ENCODE data around the gene ANKRD33B. TPM values are rescaled to one million over a fixed set of nuclear protein-coding genes. Genes with fewer than 3 reads are reported as not detected.

ANKRD33B gene
- total and polyA plus RNA-seq, 9 of the 15 experiments (the other 6 are each of a cell fraction or from before 2014, with no cell fraction given), result 0.10 to 1.7 (median 0.40) TPM

DNA sequence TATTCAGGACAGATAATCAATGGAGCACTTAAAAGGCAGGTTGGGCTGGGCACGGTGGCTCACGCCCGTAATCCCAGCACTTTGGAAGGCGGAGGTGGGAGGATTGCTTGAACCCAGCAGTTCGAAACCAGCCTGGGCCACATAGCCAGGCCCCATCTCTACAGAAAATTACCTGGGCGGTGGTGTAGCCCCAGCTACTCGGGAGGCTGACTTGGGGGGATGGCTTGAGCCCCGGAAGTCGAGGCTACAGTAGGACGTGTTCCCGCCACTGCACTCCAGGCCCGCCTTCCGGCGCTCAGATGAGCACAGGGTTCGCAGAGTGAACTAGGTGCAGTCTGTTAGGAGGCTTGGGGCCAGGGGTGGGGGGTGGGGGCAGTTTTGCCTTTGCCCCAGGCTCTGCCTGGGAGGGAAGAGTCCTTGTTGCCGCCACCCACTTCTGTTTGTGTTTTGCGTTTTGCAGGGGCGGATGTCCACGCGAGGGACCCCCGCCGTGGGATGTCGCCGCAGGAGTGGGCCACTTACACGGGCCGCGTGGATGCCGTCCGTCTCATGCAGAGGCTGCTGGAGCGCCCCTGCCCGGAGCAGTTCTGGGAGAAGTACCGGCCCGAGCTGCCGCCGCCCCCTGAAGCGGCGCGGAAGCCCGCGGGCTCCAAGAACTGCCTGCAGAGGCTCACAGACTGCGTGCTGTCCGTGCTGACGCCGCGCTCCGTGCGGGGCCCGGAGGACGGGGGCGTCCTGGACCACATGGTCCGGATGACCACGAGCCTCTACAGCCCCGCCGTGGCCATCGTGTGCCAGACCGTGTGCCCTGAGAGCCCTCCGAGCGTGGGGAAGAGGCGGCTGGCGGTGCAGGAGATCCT lies 85.2 kb downstream of the ANKRD33B start (continued):
- TF ChIP-seq, protein P1, sequence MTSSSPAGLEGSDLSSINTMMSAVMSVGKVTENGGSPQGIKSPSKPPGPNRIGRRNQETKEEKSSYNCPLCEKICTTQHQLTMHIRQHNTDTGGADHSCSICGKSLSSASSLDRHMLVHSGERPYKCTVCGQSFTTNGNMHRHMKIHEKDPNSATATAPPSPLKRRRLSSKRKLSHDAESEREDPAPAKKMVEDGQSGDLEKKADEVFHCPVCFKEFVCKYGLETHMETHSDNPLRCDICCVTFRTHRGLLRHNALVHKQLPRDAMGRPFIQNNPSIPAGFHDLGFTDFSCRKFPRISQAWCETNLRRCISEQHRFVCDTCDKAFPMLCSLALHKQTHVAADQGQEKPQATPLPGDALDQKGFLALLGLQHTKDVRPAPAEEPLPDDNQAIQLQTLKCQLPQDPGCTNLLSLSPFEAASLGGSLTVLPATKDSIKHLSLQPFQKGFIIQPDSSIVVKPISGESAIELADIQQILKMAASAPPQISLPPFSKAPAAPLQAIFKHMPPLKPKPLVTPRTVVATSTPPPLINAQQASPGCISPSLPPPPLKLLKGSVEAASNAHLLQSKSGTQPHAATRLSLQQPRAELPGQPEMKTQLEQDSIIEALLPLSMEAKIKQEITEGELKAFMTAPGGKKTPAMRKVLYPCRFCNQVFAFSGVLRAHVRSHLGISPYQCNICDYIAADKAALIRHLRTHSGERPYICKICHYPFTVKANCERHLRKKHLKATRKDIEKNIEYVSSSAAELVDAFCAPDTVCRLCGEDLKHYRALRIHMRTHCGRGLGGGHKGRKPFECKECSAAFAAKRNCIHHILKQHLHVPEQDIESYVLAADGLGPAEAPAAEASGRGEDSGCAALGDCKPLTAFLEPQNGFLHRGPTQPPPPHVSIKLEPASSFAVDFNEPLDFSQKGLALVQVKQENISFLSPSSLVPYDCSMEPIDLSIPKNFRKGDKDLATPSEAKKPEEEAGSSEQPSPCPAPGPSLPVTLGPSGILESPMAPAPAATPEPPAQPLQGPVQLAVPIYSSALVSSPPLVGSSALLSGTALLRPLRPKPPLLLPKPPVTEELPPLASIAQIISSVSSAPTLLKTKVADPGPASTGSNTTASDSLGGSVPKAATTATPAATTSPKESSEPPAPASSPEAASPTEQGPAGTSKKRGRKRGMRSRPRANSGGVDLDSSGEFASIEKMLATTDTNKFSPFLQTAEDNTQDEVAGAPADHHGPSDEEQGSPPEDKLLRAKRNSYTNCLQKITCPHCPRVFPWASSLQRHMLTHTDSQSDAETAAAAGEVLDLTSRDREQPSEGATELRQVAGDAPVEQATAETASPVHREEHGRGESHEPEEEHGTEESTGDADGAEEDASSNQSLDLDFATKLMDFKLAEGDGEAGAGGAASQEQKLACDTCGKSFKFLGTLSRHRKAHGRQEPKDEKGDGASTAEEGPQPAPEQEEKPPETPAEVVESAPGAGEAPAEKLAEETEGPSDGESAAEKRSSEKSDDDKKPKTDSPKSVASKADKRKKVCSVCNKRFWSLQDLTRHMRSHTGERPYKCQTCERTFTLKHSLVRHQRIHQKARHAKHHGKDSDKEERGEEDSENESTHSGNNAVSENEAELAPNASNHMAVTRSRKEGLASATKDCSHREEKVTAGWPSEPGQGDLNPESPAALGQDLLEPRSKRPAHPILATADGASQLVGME (CRISPR knock-in tag; IDR thresholded peaks at IDR 0.05), result no peak
- TF ChIP-seq MCM3 (IDR thresholded peaks at IDR 0.05) (no peak), CHD1 (IDR thresholded peaks at IDR 0.05; ENCODE audit: low read length) (no peak), WHSC1 (IDR thresholded peaks at IDR 0.05; ENCODE audit: low read length) (no peak), BCOR (IDR thresholded peaks at IDR 0.05) (no peak)
- TF ChIP-seq, protein P2, sequence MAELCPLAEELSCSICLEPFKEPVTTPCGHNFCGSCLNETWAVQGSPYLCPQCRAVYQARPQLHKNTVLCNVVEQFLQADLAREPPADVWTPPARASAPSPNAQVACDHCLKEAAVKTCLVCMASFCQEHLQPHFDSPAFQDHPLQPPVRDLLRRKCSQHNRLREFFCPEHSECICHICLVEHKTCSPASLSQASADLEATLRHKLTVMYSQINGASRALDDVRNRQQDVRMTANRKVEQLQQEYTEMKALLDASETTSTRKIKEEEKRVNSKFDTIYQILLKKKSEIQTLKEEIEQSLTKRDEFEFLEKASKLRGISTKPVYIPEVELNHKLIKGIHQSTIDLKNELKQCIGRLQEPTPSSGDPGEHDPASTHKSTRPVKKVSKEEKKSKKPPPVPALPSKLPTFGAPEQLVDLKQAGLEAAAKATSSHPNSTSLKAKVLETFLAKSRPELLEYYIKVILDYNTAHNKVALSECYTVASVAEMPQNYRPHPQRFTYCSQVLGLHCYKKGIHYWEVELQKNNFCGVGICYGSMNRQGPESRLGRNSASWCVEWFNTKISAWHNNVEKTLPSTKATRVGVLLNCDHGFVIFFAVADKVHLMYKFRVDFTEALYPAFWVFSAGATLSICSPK (IDR thresholded peaks at IDR 0.05; ENCODE audit: borderline replicate concordance), result no peak
- TF ChIP-seq, protein P3, sequence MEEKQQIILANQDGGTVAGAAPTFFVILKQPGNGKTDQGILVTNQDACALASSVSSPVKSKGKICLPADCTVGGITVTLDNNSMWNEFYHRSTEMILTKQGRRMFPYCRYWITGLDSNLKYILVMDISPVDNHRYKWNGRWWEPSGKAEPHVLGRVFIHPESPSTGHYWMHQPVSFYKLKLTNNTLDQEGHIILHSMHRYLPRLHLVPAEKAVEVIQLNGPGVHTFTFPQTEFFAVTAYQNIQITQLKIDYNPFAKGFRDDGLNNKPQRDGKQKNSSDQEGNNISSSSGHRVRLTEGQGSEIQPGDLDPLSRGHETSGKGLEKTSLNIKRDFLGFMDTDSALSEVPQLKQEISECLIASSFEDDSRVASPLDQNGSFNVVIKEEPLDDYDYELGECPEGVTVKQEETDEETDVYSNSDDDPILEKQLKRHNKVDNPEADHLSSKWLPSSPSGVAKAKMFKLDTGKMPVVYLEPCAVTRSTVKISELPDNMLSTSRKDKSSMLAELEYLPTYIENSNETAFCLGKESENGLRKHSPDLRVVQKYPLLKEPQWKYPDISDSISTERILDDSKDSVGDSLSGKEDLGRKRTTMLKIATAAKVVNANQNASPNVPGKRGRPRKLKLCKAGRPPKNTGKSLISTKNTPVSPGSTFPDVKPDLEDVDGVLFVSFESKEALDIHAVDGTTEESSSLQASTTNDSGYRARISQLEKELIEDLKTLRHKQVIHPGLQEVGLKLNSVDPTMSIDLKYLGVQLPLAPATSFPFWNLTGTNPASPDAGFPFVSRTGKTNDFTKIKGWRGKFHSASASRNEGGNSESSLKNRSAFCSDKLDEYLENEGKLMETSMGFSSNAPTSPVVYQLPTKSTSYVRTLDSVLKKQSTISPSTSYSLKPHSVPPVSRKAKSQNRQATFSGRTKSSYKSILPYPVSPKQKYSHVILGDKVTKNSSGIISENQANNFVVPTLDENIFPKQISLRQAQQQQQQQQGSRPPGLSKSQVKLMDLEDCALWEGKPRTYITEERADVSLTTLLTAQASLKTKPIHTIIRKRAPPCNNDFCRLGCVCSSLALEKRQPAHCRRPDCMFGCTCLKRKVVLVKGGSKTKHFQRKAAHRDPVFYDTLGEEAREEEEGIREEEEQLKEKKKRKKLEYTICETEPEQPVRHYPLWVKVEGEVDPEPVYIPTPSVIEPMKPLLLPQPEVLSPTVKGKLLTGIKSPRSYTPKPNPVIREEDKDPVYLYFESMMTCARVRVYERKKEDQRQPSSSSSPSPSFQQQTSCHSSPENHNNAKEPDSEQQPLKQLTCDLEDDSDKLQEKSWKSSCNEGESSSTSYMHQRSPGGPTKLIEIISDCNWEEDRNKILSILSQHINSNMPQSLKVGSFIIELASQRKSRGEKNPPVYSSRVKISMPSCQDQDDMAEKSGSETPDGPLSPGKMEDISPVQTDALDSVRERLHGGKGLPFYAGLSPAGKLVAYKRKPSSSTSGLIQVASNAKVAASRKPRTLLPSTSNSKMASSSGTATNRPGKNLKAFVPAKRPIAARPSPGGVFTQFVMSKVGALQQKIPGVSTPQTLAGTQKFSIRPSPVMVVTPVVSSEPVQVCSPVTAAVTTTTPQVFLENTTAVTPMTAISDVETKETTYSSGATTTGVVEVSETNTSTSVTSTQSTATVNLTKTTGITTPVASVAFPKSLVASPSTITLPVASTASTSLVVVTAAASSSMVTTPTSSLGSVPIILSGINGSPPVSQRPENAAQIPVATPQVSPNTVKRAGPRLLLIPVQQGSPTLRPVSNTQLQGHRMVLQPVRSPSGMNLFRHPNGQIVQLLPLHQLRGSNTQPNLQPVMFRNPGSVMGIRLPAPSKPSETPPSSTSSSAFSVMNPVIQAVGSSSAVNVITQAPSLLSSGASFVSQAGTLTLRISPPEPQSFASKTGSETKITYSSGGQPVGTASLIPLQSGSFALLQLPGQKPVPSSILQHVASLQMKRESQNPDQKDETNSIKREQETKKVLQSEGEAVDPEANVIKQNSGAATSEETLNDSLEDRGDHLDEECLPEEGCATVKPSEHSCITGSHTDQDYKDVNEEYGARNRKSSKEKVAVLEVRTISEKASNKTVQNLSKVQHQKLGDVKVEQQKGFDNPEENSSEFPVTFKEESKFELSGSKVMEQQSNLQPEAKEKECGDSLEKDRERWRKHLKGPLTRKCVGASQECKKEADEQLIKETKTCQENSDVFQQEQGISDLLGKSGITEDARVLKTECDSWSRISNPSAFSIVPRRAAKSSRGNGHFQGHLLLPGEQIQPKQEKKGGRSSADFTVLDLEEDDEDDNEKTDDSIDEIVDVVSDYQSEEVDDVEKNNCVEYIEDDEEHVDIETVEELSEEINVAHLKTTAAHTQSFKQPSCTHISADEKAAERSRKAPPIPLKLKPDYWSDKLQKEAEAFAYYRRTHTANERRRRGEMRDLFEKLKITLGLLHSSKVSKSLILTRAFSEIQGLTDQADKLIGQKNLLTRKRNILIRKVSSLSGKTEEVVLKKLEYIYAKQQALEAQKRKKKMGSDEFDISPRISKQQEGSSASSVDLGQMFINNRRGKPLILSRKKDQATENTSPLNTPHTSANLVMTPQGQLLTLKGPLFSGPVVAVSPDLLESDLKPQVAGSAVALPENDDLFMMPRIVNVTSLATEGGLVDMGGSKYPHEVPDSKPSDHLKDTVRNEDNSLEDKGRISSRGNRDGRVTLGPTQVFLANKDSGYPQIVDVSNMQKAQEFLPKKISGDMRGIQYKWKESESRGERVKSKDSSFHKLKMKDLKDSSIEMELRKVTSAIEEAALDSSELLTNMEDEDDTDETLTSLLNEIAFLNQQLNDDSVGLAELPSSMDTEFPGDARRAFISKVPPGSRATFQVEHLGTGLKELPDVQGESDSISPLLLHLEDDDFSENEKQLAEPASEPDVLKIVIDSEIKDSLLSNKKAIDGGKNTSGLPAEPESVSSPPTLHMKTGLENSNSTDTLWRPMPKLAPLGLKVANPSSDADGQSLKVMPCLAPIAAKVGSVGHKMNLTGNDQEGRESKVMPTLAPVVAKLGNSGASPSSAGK (IDR thresholded peaks at IDR 0.05), result no peak

Data from K562 (cell line).